Activated CD4-positive, alpha-beta T cell treated with anti-CD3 and anti-CD28 coated beads, Interleukin-2, amount 50 U/mL, for 48 hours (primary cell): ENCODE data around the gene IFFO2.
A peak's percentile ranks its signal among the peaks of the same experiment; 100 is the strongest.

Experiments used
- DNase-seq, 2 experiments: peaks; one replicate each; pipeline ENCODE4 v3.0.0-alpha.2; 2020

IFFO2 gene

DNA sequence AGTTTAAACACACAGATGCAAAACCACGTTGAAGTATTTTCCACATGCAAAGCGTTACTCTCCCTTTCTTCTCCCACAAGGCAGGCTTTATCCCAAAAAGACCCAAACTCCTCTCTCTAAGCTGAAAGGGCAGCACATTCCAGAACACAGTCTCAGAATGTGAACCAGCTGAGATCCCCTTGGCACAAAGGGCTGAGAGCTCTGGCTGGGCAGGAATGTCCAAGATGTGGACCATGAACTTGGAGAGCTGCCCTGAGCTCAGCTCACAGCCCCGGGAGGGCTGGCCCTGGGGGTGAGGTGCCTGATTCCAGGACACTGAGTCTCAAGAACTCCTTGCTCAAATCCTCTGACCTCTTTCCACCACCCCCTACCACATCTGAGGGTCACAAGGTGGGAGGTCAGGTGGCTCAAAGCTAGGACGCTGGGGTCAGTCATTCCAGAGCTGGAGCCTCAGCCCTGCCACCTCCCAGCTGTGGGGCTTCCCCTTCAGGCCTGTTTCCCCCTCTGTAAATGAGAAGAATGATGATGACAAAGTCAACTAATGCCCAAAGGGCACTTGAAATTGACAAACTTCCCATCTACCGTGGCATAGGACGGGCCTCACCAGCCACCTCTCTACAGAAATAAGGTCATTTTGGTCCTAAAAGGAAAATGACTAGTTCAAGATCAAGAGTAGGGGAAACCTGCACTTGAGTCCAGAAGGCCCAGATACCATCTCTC, 65.6 kb downstream of the IFFO2 start:
- DNase-seq = no peak

DNA sequence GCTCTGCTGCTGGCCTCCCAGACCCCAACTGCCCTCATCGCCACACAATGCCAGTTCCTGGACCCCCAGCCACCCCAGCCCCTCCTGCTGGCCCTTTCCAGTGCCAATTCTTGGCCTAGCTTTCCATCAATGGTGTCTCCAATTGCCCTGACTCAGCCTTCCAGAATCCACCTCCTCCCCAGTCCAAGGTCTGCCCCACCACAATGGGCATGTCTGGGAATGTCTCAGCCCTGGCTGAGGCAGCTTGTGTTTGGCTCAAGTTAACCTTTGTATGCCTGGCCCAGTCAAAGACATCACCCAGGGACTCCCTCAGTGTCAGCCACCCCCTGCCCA, 70.5 kb downstream of the IFFO2 start:
- no peak for DNase-seq

DNA sequence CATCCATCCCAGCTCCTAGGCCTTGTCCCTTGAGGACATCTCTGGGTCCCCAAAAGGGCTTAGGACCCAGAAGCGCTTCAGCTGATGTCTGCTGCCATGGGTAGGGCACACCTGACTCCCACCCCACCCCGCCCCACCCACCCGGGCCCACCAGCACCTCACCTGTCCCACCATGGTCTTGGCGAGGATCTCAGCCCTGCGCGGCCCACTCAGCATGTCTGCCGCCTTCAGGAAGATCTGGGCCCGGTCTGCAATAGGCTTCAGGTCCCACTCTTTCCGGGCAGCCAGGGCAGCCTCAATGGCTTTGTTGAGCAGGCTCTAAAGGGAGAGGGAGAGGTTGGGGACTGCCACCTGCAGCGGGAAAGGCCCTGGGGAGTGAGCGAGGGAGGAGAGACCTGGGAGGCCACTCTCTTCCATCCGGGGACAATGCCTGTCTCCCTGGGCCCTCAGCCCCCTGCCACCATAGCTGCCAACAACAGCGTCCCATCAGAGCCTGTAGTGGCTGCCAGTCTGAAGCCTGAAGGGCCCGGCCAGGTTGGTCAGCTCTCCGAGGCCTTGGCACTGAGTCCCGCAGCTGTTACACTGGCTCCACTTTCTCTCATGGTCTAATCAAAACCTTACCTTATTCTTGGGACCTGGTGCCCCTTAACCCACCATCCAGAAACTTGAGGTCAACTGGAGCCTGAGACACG, 71.0 kb downstream of the IFFO2 start:
- DNase-seq = no peak

DNA sequence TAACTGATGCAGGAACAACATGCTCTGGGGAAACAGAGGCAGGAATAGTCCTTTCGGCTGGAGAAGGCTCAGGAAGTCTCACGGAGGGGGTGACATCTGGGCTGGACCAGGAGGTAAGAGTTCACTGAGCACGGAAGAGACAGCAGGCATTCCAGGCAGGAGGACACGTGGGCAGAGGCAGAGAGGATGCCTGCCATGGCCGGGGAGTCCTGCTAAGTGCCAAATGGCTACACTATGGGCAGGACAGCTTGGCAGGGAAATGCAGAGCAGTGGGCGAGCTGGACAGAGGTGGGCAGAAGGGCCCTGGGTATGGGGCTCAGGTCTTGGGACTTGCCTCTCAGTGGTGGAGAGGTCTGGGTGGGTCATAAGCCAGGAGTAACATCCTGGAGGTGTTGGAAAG, 71.7 kb downstream of the IFFO2 start:
- DNase-seq = no peak

DNA sequence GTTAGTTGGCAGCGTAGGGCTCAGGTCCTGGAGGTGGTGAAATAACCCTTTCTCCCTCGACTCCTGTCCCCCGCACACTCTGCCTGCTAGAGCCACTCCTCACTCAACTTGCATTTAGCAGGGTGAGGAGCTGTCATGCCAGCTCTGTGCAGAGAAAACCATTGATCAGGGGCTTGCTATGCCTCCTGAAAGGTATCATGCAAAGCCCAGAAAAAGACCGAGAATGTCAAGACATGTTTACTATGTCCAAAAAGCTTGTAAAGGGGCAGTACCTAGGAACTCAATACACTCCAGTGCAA, 72.1 kb downstream of the IFFO2 start:
- no peak for DNase-seq

DNA sequence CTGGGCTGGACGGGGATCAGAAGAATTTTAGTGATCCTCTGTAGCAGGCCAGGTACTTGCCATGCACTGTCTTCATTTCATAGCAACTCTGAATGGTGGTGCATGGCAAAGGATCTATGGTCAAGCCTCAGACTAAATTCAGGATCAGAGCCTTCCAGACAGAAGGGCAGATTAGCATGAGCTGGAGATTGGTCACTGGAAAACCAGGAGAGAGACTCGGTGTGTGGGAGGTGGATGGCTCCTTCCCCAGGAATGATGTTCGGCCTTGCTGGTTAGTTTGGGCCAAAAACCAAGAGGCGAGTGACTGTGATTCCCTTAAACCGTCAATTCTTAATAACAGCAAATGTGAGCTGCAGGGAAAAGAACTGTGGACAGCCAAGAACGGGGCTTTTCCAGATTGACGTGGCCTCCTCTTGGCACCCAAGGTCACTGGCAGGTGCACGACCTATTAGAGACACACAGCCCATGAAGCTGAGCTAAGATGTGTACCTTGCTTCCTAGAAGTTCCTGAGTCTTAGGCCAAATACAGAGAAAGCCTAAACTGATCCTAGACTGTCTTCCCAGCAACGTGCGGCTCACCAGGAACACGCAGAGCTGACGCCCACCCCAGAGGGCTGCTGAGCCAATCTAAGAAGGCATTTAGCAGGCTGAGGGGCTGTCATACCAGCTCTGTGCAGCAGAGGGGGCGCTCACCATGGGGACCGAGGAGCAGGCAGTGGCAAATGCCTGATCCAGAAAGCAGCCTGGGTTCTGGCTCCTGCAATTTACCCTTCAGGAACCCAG, 72.6 kb downstream of the IFFO2 start:
- DNase-seq = peak; percentile 82 to 83

DNA sequence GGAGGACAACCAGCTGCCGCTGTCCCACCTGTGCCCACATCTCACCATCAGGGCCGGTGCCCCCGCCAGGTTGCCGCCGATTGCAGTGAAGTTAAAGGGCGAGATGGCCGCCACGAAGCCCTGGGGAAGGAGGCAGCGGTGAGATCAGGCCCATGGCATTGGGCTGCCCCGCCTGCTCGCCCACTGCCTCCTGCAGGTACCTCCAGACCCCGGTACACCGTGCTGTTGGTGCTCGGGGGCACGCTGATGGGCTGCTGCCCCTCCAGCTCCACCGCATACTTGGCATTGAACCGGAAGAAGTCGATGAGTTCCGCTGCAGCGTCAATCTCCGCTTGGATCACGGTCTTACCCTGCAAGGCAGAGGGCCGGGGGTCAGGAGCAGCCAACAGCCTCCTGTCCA, 73.4 kb downstream of the IFFO2 start:
- DNase-seq = no peak

DNA sequence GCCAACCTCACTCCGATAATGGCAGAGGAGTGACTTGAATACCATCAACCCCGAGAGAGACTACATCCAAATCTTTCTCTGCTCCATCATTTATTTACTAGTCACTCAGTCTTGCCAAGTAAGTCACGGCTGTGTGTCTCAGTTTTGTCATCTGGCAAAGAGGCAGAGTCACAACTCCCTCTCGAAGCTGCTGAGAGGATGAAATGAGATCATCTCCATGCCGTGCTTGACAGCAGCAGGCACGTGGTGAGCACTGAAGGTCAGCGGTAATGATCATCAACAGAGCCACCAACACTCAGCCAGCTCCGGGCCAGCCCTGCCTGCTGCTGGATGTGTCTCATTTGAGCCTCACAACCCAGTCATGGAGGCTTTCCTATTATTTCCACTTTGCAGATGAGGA, 74.0 kb downstream of the IFFO2 start:
- no peak for DNase-seq

DNA sequence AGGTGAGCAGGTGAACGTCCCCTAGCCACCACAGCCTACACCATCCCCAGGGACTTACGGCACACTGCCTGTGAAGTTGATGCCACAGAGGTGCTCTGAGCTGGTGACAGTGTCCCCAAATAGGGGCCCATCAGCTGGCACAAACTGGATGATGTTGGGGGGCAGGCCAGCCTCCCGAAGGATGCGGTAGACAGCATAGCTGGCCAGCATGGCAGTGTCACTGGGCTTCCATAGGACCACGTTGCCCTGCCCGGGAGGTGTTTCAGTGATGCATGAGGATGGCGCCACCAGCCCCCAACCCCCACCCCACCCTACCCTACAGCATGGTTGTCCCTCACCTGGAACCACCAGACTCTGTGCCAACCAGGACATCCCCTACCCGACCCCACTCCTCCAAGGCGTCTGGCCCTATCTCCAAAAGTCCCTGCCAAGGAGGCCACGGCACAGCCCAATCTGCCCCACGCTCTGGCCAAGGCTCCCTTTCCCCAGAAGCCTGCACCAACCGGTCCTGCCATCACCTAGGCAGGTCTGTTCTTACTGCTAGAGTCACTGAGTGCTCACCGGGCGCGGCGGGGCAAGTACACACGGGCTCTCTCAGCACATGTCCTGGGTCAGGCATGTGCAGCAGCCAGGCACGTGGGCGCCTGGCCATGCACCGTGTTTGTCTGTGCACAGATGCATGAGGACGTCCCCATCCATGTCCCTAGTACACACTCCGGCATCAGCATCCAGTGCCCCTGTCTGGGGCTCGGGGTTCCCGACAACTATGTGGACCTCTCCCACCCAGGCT, 74.6 kb downstream of the IFFO2 start:
- DNase-seq = no peak

DNA sequence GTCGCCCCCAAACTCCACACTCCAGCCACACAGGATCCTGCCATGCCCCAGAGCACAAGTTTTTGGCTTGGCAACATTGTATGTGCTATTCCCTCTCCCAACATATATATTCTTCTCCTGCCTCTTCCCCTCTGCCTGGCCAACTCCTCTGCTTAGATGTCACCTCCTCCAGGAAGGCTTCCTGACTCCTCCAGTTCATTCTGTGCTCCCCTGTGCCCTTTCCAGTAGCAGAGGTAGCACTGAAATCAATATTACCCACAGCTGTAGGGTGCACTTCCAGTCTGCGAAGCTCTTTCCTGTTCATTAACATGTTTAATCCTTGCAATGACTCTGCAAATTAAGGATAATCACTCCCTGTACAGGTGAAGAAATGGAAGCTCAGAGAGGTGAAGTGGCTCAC, 75.3 kb downstream of the IFFO2 start:
- DNase-seq = no peak

DNA sequence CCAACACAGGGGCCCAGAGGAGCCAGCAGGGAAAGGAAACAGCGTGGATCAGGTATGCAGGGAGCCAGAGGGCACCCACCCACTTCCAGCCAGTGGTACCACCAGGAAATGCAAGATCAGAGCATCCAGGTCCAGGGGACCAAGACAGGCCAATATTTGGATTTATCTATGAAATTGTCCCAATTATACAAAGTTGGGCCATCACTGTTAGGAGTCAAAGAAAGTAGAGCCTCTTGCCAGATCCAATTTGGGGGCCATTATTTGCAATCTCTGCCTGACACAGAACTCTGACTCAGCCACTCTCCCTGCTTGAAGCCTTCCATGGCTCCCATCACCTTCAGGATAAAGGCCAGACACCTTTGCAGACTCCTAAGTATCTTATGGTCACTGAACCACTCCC, 75.9 kb downstream of the IFFO2 start:
- no peak for DNase-seq

DNA sequence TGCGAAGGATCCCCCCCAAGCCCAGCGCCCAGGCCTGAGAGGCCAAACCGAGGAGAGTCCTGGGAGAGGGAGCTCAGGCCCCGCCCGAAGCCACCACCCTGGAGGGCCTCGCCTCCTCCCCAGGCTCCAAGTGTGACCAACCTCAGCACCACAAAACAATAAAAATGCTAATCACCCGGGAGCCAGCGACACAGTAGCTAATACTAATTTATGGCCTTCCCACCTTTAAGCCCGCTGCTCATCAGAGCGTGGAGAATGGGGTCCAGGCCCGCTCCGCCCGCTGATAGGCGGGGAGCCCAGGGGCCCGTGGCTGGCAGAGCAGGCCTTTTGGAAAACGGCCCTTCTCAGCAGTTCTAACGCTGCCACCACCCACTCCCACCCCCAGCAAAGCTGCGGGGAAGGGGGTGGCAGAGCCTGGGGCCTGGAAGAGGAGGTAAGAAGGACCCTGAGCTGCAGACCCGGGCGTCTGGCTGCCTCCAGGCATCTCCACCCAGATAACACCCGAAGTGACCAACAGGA, 76.6 kb downstream of the IFFO2 start:
- DNase-seq = no peak

DNA sequence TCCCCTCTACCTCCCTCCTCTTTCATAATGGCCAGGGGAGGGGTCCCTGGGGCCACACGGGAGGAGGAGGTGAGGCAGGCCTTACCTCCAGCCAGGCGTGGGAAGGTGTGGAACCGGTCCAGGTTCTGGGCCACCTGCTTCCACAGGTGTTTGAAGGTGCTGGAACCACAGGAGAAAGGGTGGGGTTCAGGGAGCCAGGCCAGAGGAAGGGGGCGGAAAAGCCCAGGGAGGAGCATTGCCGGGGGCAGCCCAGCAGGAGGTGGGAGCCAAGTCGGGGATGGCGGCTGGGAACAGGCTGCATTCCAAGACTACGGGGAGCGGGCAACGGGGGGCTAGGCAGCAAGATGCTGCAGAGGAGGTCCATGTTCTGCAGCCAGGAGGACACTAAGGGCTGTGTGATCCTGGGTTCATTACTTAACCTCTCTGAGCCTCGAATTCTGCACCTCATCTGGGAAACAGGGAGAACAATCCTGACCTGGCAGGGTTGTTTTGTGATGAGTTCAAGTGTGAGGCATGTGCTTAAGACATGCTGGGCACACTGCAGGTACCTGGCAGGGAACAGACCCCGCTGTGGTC, 77.2 kb downstream of the IFFO2 start:
- no peak for DNase-seq

DNA sequence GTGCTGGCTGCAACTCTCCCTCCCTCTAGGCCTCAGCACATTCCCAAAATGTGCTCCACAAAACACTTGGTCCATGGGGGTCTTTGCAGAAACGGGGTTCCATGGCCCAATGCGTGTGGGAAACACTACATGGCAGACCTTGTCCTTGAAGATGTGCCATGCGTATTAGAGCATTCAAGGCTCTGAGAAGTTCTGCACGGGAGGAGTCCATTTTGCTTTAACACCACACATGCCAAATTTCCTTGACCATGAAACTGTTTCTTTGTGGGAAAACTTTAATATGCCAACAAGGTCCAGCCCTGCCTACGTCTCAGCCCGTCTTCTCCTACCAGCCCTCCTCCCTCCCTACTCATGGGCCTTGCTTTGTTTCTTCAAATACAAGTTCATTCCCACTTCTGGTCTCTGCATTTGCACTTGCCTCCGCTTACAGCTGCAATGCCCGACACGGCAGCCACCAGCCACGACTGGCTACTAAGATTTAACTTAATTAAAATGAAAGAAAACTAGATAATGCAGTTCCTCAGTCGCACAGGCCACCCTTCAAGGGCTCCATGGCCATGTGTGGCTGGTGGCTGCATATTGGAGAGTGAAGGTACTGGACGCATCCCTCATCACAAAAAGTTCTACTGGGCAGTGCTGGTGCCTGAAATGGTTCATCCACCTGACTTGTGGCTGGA, 77.8 kb downstream of the IFFO2 start:
- no peak for DNase-seq

DNA sequence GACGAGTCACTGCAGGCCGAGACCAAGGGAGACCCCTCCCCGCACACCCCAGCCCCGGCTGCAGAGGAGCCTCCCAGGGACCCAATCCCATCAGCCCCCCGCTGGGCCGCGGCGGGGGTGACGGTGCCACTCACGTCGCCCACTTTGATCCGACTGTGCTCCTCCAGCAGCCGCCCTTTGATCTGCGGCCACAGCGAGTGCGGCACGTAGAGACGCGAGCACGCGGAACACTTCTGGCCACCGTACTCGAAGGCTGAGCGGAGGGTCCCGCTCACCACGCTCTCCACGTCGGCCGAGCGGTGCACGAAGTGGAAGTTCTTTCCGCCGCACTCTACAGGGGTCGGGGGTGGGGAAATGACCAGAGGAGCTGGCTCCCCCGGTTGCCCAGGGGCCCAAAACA, 79.2 kb downstream of the IFFO2 start:
- DNase-seq = no peak

DNA sequence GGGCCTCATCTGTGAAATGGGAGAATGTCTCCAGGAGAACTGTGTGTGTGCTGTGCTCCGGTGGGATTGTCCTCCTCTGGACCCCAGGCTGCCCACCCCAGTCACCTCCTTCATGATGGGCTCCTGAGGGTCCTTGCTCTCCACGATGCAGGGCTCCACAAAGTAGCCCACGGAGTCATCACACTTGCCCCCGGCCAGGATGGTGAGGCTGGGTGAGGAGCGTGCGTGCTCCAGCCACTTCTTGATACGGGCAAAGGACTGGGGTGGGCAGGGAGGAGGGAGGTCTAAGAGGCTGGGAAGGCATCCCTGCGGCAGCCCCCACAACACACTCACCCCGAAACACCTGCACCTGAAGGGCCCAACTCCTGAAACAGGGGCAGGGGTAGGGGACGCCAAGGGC, 80.3 kb downstream of the IFFO2 start:
- DNase-seq = no peak

DNA sequence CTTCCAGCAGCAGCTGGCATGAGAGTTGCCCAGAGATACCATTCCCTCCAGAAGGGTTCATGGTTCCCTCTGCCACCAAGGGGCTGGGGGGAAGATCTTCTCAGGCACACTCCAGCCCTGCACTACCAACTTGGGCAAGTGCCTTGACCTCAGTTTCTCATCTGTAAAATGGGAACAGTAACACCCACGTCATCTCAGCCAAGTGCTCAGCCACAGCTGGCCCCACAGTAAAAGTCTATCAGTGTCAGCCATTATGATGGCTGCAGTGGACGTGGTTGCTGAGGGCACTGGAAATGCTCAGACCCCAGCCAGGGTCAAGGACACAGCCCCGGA, 80.7 kb downstream of the IFFO2 start:
- DNase-seq = no peak

DNA sequence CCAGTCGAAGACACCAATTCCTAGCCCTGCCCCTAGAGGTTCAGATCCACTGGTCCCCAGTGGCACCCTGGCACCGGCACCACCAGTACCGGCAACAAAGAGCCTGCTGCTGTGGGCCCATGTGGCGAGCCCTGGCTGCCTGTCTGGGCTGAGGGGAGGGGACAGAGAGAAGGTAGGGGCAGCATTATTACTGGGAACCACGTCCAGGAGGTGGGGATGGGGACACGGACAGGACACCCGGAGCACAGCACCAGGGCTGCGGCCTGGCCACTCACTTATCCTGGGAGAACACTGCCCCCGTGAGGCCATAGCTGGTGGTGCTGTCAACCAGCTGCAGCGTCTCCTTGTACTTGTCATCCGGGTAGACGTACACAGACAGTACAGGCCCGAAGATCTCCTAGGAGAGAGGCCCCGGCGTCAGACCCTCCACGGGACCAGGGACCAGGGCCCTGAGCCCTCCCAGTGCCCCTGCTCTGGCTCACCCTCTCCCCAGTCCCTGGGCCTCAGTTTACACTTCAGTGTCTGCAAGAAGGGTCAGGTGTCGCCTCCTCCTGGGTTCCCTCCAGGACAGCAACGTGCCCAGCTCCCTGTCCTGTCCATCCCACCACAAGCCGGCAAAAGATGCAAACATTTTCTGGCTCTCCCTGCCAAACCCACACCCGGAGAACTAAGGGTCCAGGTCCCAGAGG, 81.2 kb downstream of the IFFO2 start:
- DNase-seq = peak; percentile 80 to 83

DNA sequence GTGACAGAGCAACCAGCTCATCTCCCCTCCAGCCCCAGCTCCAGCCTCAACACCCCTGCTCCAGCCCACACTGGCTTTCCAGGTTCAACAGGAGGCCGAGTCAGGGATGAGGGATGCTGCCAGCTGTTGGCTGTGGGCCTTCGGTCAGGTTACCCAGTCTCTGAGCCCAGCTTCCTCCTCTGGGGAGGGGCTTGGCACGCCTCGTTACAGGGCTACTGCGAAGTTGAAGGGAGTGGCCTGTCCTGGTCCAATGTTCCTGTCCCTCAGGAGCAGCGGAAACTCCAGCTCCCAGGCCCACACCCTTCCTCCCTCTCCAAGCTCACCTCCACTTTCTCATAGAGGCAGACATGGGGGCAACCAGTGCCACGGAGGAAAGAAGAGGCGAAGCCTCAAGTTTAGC, 81.9 kb downstream of the IFFO2 start:
- DNase-seq = no peak

DNA sequence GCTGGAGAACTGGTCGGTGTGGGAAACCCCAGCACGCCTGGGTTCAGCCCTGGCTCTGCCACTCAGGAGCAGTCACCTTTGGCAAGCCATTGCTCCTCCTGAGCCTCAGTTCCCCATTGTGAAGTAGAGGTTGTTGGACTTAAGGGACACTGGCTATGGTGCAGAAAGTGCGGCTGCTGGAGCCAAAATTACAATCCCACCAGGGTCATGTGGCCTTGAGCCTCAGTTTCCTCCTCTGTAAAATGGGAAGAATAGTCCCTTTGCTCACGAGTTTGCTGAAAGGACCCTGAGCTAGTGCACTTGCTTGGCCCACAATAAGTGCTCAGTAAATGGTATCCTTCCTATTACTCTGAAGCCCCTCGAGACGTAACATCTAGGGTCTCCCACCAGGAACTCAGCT, 82.4 kb downstream of the IFFO2 start:
- no peak for DNase-seq

DNA sequence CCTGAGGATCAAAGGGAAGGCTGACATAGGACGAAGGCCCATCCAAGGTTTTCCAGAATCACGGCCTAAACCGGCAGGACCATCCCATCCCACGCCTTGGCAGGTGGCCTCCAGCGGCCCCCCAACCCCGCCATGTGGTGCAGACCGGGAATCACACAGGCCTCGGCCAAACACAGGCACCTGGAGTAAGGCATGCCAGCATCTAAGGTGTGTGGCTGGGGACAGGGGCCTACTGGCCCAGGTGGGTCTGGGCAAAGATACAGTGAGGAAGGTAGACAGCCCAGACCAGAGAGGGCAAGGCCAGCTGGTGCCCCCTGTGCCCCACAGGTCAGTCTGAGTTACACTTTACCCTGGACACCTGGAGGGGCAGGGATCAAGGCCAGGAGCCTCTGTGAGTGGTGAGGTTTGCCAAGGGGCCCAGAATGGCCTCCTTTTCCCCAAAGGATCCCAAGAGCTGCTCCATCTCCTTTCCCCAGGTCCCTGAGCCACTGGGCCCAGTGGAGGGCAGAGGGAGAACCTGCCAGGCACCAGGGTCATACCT, 84.3 kb downstream of the IFFO2 start:
- no peak for DNase-seq
